HG02970 (cell line): ENCODE data around the gene SLC39A7.
"Not testable (repeated sequence)": the region's sequence is repeated elsewhere in the genome, so short reads cannot be mapped to it uniquely, and the experiment has no call there.

Experiments
- ATAC-seq: cut with Tn5 transposase; IDR thresholded peaks from one replicate; pipeline ENCODE4 v1.9.1; 2021; ENCODE audit warnings: mild to moderate bottlenecking, moderate library complexity, moderate number of reproducible peaks; ENCODE audit not compliant: unreplicated experiment, low FRiP score

Gene SLC39A7

GRCh38 chr6:33217246-33217645 is 16.6 kb downstream of the SLC39A7 start:
- no peak for ATAC-seq

- ATAC-seq, result no peak
Observed at GRCh38 chr6:33217681-33218080, 17.0 kb downstream of the SLC39A7 start.

GRCh38 chr6:33226503-33227120 is 25.9 kb downstream of the SLC39A7 start:
- not testable (repeated sequence) for ATAC-seq

GRCh38 chr6:33235221-33235634 is 34.6 kb downstream of the SLC39A7 start:
- ATAC-seq, result no peak

GRCh38 chr6:33236328-33236727 is 35.7 kb downstream of the SLC39A7 start:
- ATAC-seq, result no peak

GRCh38 chr6:33236852-33237251 is 36.2 kb downstream of the SLC39A7 start:
- no peak for ATAC-seq

- no peak for ATAC-seq
Observed at GRCh38 chr6:33237741-33238140, 37.1 kb downstream of the SLC39A7 start.

GRCh38 chr6:33241968-33242367 is 41.3 kb downstream of the SLC39A7 start:
- no peak for ATAC-seq

GRCh38 chr6:33243476-33243875 is 42.8 kb downstream of the SLC39A7 start:
- ATAC-seq, result no peak

- peak; percentile 37 for ATAC-seq
Observed at GRCh38 chr6:33247977-33248642, 47.4 kb downstream of the SLC39A7 start.

- peak; percentile 8 for ATAC-seq
Observed at GRCh38 chr6:33248643-33248931, 47.9 kb downstream of the SLC39A7 start.

- ATAC-seq, result peak; percentile 90
Observed at GRCh38 chr6:33248932-33249731, 48.5 kb downstream of the SLC39A7 start.

GRCh38 chr6:33249732-33250630 is 49.3 kb downstream of the SLC39A7 start:
- no peak for ATAC-seq

- no peak for ATAC-seq
Observed at GRCh38 chr6:33250731-33251130, 50.1 kb downstream of the SLC39A7 start.

GRCh38 chr6:33251395-33252012 is 50.8 kb downstream of the SLC39A7 start:
- no peak for ATAC-seq

- ATAC-seq, result no peak
Observed at GRCh38 chr6:33252759-33253158, 52.1 kb downstream of the SLC39A7 start.
